ENCODE results near the gene MAP6.
A peak's percentile ranks its signal among the peaks of the same experiment; 100 is the strongest.
"Not testable (repeated sequence)": the region's sequence is repeated elsewhere in the genome, so short reads cannot be mapped to it uniquely, and the experiment has no call there.

Gene MAP6

GRCh38 chr11:75668451-75669297, at the start of gene MAP6:
Gene MAP6 (minus strand): TSS chr11:75669038. CDS start chr11:75668369, 669 bp downstream.
- peak; percentile 59 for DNase-seq (ENCODE audit: low spot score)

GRCh38 chr11:75717608-75718418, 49.0 kb upstream of the MAP6 start, which contains the start of gene MOGAT2:
Gene MOGAT2 (plus strand): TSS chr11:75717838. CDS start chr11:75717889, 51 bp downstream.
- DNase-seq (ENCODE audit: low spot score): peak; percentile 35

- DNase-seq (ENCODE audit: low spot score): no peak
These were observed 47.8 kb upstream of the MAP6 start for GRCh38 chr11:75716659-75717058.

GRCh38 chr11:75715688-75716087, 46.9 kb upstream of the MAP6 start:
- no peak for DNase-seq (ENCODE audit: low spot score)

- no peak for DNase-seq (ENCODE audit: low spot score)
These were observed 45.4 kb upstream of the MAP6 start for GRCh38 chr11:75714211-75714610.

- peak; percentile 88 for DNase-seq (ENCODE audit: low spot score)
These were observed 37.5 kb upstream of the MAP6 start for GRCh38 chr11:75706260-75706729.

- no peak for DNase-seq (ENCODE audit: low spot score)
These were observed 36.7 kb upstream of the MAP6 start for GRCh38 chr11:75705541-75705940.

- DNase-seq (ENCODE audit: low spot score): no peak
These were observed 34.9 kb upstream of the MAP6 start for GRCh38 chr11:75703695-75704237.

- DNase-seq (ENCODE audit: low spot score): no peak
These were observed 32.1 kb upstream of the MAP6 start for GRCh38 chr11:75700940-75701339.

GRCh38 chr11:75697906-75698581, 29.2 kb upstream of the MAP6 start:
- no peak for DNase-seq (ENCODE audit: low spot score)

- DNase-seq (ENCODE audit: low spot score): no peak
These were observed 23.0 kb upstream of the MAP6 start for GRCh38 chr11:75691804-75692203.

GRCh38 chr11:75689863-75690609, 21.2 kb upstream of the MAP6 start:
- DNase-seq (ENCODE audit: low spot score): no peak

GRCh38 chr11:75683856-75684255, 15.0 kb upstream of the MAP6 start:
- DNase-seq (ENCODE audit: low spot score): not testable (repeated sequence)

GRCh38 chr11:75679566-75679965, 10.7 kb upstream of the MAP6 start:
- DNase-seq (ENCODE audit: low spot score): no peak

- no peak for DNase-seq (ENCODE audit: low spot score)
These were observed 9.9 kb upstream of the MAP6 start for GRCh38 chr11:75678620-75679259.

- no peak for DNase-seq (ENCODE audit: low spot score)
These were observed 9.1 kb upstream of the MAP6 start for GRCh38 chr11:75677909-75678308.

GRCh38 chr11:75677275-75677674, 8.4 kb upstream of the MAP6 start:
- no peak for DNase-seq (ENCODE audit: low spot score)

- DNase-seq (ENCODE audit: low spot score): no peak
These were observed 5.2 kb upstream of the MAP6 start for GRCh38 chr11:75673977-75674582.

- peak; percentile 82 for DNase-seq (ENCODE audit: low spot score)
These were observed 897 bp downstream of the MAP6 start for GRCh38 chr11:75667831-75668450.
